ENCODE data around the gene SGO2. TPM values are rescaled to one million over a fixed set of nuclear protein-coding genes. Genes with fewer than 3 reads are reported as not detected.
A peak's percentile ranks its signal among the peaks of the same experiment; 100 is the strongest.

SGO2 gene
- total and polyA plus RNA-seq, 7 experiments from 2014 or later = 1.4 to 32.3 (median 2.2) TPM

GRCh38 chr2:200525066-200525465 is 941 bp upstream of the SGO2 start:
- no peak overlapping the region for H3K4me3 ChIP-seq (ENCODE audit: low read length)
- peak overlapping the region in 1 of 9 donors; percentile 81 for H3K27ac Mint-ChIP-seq

GRCh38 chr2:200525551-200525881 is 491 bp upstream of the SGO2 start:
- H3K27ac ChIP-seq (ENCODE audit: low read depth, low read length) = peak overlapping the region; percentile 64
- no peaks in the 10 kb centered on the region for H3K27me3 ChIP-seq (ENCODE audit: control insufficient read depth in 2 of 2, insufficient read depth in 2 of 2, low read length in 2 of 2)
- H3K4me1 ChIP-seq (ENCODE audit: control insufficient read depth in 2 of 2, insufficient read depth in 2 of 2, low read length in 2 of 2) = peaks cover 6 to 8% of the 10 kb centered on the region in 2 donors
- H3K36me3 Mint-ChIP-seq = peaks cover 0 to 4% (median 0%) of the 10 kb centered on the region in 5 donors
- ChIA-PET POLR2A (interaction anchor here (0.6 to 3.1 kb wide), 6 partner anchors 8 to 338 kb away, joined by 3 to 25 read pairs (median 4); partner anchors contain the start of genes CLK1 and KCTD18), CTCF (interaction anchor here (0.9 to 1.6 kb wide), 3 partner anchors 9 to 58 kb away, joined by 3 to 5 read pairs (median 4); partner anchors contain the start of gene KCTD18)
- intact Hi-C loops (cut with micrococcal nuclease) = loop anchor here (5.0 to 10.0 kb wide), 10 partner anchors 153 to 1739 kb away; partner anchors contain the start of genes ALS2 (in 1 of the 2), FTCDNL1 (in 1 of the 2), HYCC2 (in 1 of the 2) and NDUFB3 (in 1 of the 2)
- H3K4me3 ChIP-seq (ENCODE audit: low read length) = peak overlapping the region; percentile 74
- H3K27me3 Mint-ChIP-seq = peaks cover 0 to 1% (median 0%) of the 10 kb centered on the region in 5 donors
- peak overlapping the region; percentile 66 to 89 (median 85) for H3K27ac Mint-ChIP-seq
- no peaks in the 10 kb centered on the region for H3K36me3 ChIP-seq (ENCODE audit: control insufficient read depth in 2 of 3, insufficient read depth in 3 of 3, low read length in 3 of 3)
- H3K9me3 Mint-ChIP-seq = no peaks in the 10 kb centered on the region
- DNase-seq = no peak
- no peaks in the 10 kb centered on the region for H3K9me3 ChIP-seq (ENCODE audit: control insufficient read depth in 2 of 3, low read length in 3 of 3)
- H3K4me1 Mint-ChIP-seq = peaks cover 7 to 34% (median 9%) of the 10 kb centered on the region in 7 donors
- H3K4me3 Mint-ChIP-seq = peak overlapping the region; percentile 88 to 95 (median 92)
- no peak for ATAC-seq

More at GRCh38 chr2:200525066-200525465, 941 bp upstream of the SGO2 start:
- Histone ChIP-seq H3K27ac (ENCODE audit: low read depth, low read length) (no peak overlapping the region), H3K4me1 (ENCODE audit: control insufficient read depth in 2 of 2, insufficient read depth in 2 of 2, low read length in 2 of 2) (peaks cover 6 to 8% of the 10 kb centered on the region in 2 donors), H3K27me3 (ENCODE audit: control insufficient read depth in 2 of 2, insufficient read depth in 2 of 2, low read length in 2 of 2) (no peaks in the 10 kb centered on the region), H3K36me3 (ENCODE audit: control insufficient read depth in 2 of 3, insufficient read depth in 3 of 3, low read length in 3 of 3) (no peaks in the 10 kb centered on the region), H3K9me3 (ENCODE audit: control insufficient read depth in 2 of 3, low read length in 3 of 3) (no peaks in the 10 kb centered on the region)
- Mint-ChIP-seq H3K9me3 (no peaks in the 10 kb centered on the region), H3K4me3 (peak overlapping the region in 6 of 10 donors; percentile 1 to 94 (median 52)), H3K4me1 (peaks cover 7 to 34% (median 9%) of the 10 kb centered on the region in 7 donors), H3K27me3 (peaks cover 0 to 1% (median 0%) of the 10 kb centered on the region in 5 donors), H3K36me3 (peaks cover 0 to 4% (median 0%) of the 10 kb centered on the region in 5 donors)
- ChIA-PET CTCF (interaction anchor here (0.9 to 1.6 kb wide), 3 partner anchors 8 to 57 kb away, joined by 3 to 5 read pairs (median 4); partner anchors contain the start of gene KCTD18), POLR2A (interaction anchor here (0.6 to 3.1 kb wide), 6 partner anchors 9 to 339 kb away, joined by 3 to 25 read pairs (median 4); partner anchors contain the start of genes CLK1 and KCTD18)
- ATAC-seq (no peak), DNase-seq (no peak)
- intact Hi-C loops (cut with micrococcal nuclease) = loop anchor here (5.0 to 10.0 kb wide), 10 partner anchors 153 to 1740 kb away; partner anchors contain the start of genes ALS2 (in 1 of the 2), FTCDNL1 (in 1 of the 2), HYCC2 (in 1 of the 2) and NDUFB3 (in 1 of the 2)

DNA sequence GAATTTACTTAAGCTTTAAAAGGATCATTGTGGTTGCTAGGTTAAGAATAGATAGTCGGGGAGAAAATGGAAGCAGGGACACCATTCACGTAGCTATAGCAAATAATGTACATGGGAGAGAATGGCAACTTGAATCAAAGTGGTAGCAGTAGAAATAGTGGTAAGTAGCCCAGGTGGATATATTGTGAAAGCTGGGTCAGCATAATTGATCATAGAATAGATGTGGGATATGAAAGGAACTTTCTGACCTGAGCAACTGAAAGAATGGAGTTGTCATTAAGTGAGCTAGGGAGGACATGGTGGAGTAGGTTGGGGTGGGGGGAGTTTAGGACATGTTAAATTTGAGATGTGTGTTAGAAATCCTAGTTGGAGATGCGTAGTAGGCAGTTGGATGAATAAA is 2.2 kb downstream of the SGO2 start:
- ATAC-seq (no peak), DNase-seq (no peak)
- H3K27me3 Mint-ChIP-seq = peaks cover 0 to 1% (median 0%) of the 10 kb centered on the region in 5 donors
- Histone ChIP-seq H3K9me3 (ENCODE audit: control insufficient read depth in 2 of 3, low read length in 3 of 3) (no peaks in the 10 kb centered on the region), H3K27ac (ENCODE audit: low read depth, low read length) (no peak overlapping the region), H3K36me3 (ENCODE audit: control insufficient read depth in 2 of 3, insufficient read depth in 3 of 3, low read length in 3 of 3) (no peaks in the 10 kb centered on the region), H3K4me3 (ENCODE audit: low read length) (no peak overlapping the region), H3K4me1 (ENCODE audit: control insufficient read depth in 2 of 2, insufficient read depth in 2 of 2, low read length in 2 of 2) (peaks cover 6 to 8% of the 10 kb centered on the region in 2 donors), H3K27me3 (ENCODE audit: control insufficient read depth in 2 of 2, insufficient read depth in 2 of 2, low read length in 2 of 2) (no peaks in the 10 kb centered on the region)
- intact Hi-C loops (cut with micrococcal nuclease) = loop anchor here (5.0 to 10.0 kb wide), 10 partner anchors 156 to 1737 kb away; partner anchors contain the start of genes ALS2 (in 1 of the 2), FTCDNL1 (in 1 of the 2), HYCC2 (in 1 of the 2) and NDUFB3 (in 1 of the 2)
- ChIA-PET POLR2A (interaction anchor here (1.0 kb wide), 1 partner anchor 13 kb away, joined by 5 read pairs; no protein-coding TSS in a partner anchor), CTCF (no interaction called here)
- H3K27ac Mint-ChIP-seq = no peak overlapping the region
- H3K4me3 Mint-ChIP-seq = peak overlapping the region in 1 of 10 donors; percentile 95
- H3K36me3 Mint-ChIP-seq = peaks cover 0 to 5% (median 0%) of the 10 kb centered on the region in 5 donors
- H3K4me1 Mint-ChIP-seq = peaks cover 7 to 31% (median 9%) of the 10 kb centered on the region in 7 donors
- H3K9me3 Mint-ChIP-seq = no peaks in the 10 kb centered on the region

GRCh38 chr2:200533754-200534153 is 7.7 kb downstream of the SGO2 start:
- POLR2A ChIA-PET = interaction anchor here (0.7 kb wide), 1 partner anchor 8 kb away, joined by 3 read pairs; no protein-coding TSS in a partner anchor
- Mint-ChIP-seq H3K27ac (no peak overlapping the region), H3K4me3 (no peak overlapping the region), H3K27me3 (no peaks in the 10 kb centered on the region), H3K4me1 (peaks cover 0 to 5% (median 0%) of the 10 kb centered on the region in 7 donors), H3K9me3 (no peaks in the 10 kb centered on the region), H3K36me3 (peaks cover 0 to 5% (median 0%) of the 10 kb centered on the region in 5 donors)
- DNase-seq (no peak), ATAC-seq (no peak)
- no peaks in the 10 kb centered on the region for H3K27me3 ChIP-seq (ENCODE audit: control insufficient read depth in 2 of 2, insufficient read depth in 2 of 2, low read length in 2 of 2)
- H3K4me3 ChIP-seq (ENCODE audit: low read length) = no peak overlapping the region
- CTCF ChIA-PET = no interaction called here
- no peaks in the 10 kb centered on the region for H3K9me3 ChIP-seq (ENCODE audit: control insufficient read depth in 2 of 3, low read length in 3 of 3)
- intact Hi-C loops (cut with micrococcal nuclease) = no loop called here
- H3K27ac ChIP-seq (ENCODE audit: low read depth, low read length) = no peak overlapping the region
- H3K36me3 ChIP-seq (ENCODE audit: control insufficient read depth in 2 of 3, insufficient read depth in 3 of 3, low read length in 3 of 3) = no peaks in the 10 kb centered on the region
- no peaks in the 10 kb centered on the region for H3K4me1 ChIP-seq (ENCODE audit: control insufficient read depth in 2 of 2, insufficient read depth in 2 of 2, low read length in 2 of 2)

- intact Hi-C loops (cut with micrococcal nuclease) = no loop called here
- Histone ChIP-seq H3K4me3 (ENCODE audit: low read length) (no peak overlapping the region), H3K4me1 (ENCODE audit: control insufficient read depth in 2 of 2, insufficient read depth in 2 of 2, low read length in 2 of 2) (no peaks in the 10 kb centered on the region), H3K27me3 (ENCODE audit: control insufficient read depth in 2 of 2, insufficient read depth in 2 of 2, low read length in 2 of 2) (no peaks in the 10 kb centered on the region), H3K27ac (ENCODE audit: low read depth, low read length) (no peak overlapping the region), H3K9me3 (ENCODE audit: control insufficient read depth in 2 of 3, low read length in 3 of 3) (no peaks in the 10 kb centered on the region), H3K36me3 (ENCODE audit: control insufficient read depth in 2 of 3, insufficient read depth in 3 of 3, low read length in 3 of 3) (no peaks in the 10 kb centered on the region)
- H3K36me3 Mint-ChIP-seq = peaks cover 0 to 5% (median 1%) of the 10 kb centered on the region in 5 donors
- ChIA-PET CTCF (interaction anchor here (0.7 to 1.0 kb wide), 2 partner anchors 179 to 673 kb away, joined by 3 to 4 read pairs; no protein-coding TSS in a partner anchor), POLR2A (interaction anchor here (0.6 to 1.8 kb wide), 4 partner anchors 8 to 354 kb away, joined by 3 to 8 read pairs (median 4); partner anchors contain the start of genes NIF3L1, PPIL3 and SGO2)
- peaks cover 0 to 1% (median 0%) of the 10 kb centered on the region in 11 donors for H3K9me3 Mint-ChIP-seq
- no peak overlapping the region for H3K4me3 Mint-ChIP-seq
- DNase-seq (no peak), ATAC-seq (no peak)
- no peaks in the 10 kb centered on the region for H3K27me3 Mint-ChIP-seq
- H3K4me1 Mint-ChIP-seq = no peaks in the 10 kb centered on the region
- H3K27ac Mint-ChIP-seq = no peak overlapping the region
Observed at GRCh38 chr2:200534572-200534971, 8.6 kb downstream of the SGO2 start.

DNA sequence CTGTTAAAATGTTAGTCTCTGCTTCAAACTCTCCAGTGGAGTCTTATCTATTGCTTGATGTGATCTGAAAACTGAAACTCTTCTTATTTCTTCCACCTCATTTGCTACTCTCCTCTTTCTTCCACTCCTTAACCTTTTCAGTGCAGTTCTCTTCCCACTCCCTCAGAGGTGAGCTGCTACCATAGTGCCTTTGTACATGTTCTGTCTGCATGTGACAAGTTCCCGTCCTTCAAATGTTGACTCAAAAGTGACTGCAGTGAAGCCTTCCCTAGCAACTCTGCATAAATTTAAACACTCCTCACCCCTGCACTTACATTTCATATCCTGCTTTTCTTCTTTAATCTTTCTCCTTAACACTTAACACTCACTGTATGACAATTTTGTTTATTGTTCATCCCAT is 12.1 kb downstream of the SGO2 start:
- H3K27me3 ChIP-seq (ENCODE audit: control insufficient read depth in 2 of 2, insufficient read depth in 2 of 2, low read length in 2 of 2) = no peaks in the 10 kb centered on the region
- H3K9me3 ChIP-seq (ENCODE audit: control insufficient read depth in 2 of 3, low read length in 3 of 3) = no peaks in the 10 kb centered on the region
- ATAC-seq (no peak), DNase-seq (no peak)
- H3K36me3 Mint-ChIP-seq = peaks cover 0 to 34% (median 24%) of the 10 kb centered on the region in 5 donors
- peaks cover 0 to 13% (median 0%) of the 10 kb centered on the region in 11 donors for H3K9me3 Mint-ChIP-seq
- H3K27me3 Mint-ChIP-seq = no peaks in the 10 kb centered on the region
- H3K27ac ChIP-seq (ENCODE audit: low read depth, low read length) = no peak overlapping the region
- POLR2A ChIA-PET = no interaction called here
- H3K4me3 Mint-ChIP-seq = no peak overlapping the region
- H3K27ac Mint-ChIP-seq = no peak overlapping the region
- intact Hi-C loops (cut with micrococcal nuclease) = no loop called here
- H3K4me3 ChIP-seq (ENCODE audit: low read length) = no peak overlapping the region
- H3K36me3 ChIP-seq (ENCODE audit: control insufficient read depth in 2 of 3, insufficient read depth in 3 of 3, low read length in 3 of 3) = no peaks in the 10 kb centered on the region
- no peaks in the 10 kb centered on the region for H3K4me1 Mint-ChIP-seq
- no peaks in the 10 kb centered on the region for H3K4me1 ChIP-seq (ENCODE audit: control insufficient read depth in 2 of 2, insufficient read depth in 2 of 2, low read length in 2 of 2)
- CTCF ChIA-PET = no interaction called here

Measured in naive thymus-derived CD4-positive, alpha-beta T cell (primary cell).